Activated CD4-positive, alpha-beta T cell treated with anti-CD3 and anti-CD28 coated beads, Interleukin-2, amount 10 ng/mL, durations not matched to agents 7 days and 5 days (primary cell): ENCODE measurements around the gene WDR31. TPM values are rescaled to one million over a fixed set of nuclear protein-coding genes. Genes with fewer than 3 reads are reported as not detected.
"Not testable (repeated sequence)": the region's sequence is repeated elsewhere in the genome, so short reads cannot be mapped to it uniquely, and the experiment has no call there.

ENCODE experiments used
- CTCF ChIA-PET: fragments of 350-600 bp; sonication (Branson Sonifier 250); formaldehyde crosslinking; loops from one replicate; lab custom pipeline; 2021; ENCODE audit warnings: antibody characterized with exemption; lab: Charles Lee
- POLR2A ChIA-PET: fragments of 350-600 bp; sonication (Branson Sonifier 250); formaldehyde crosslinking; loops from one replicate; lab custom pipeline; 2021; ENCODE audit warnings: antibody characterized with exemption; lab: Charles Lee
- DNase-seq: peaks from one replicate; pipeline ENCODE4 v3.0.0-alpha.2; 2020
- H3K27ac Mint-ChIP-seq: one replicate; pipeline ENCODE4 v1.8.0; 2021; ENCODE audit warnings: mild to moderate bottlenecking, moderate library complexity, mixed read lengths
- H3K27me3 Mint-ChIP-seq: one replicate; pipeline ENCODE4 v1.8.0; 2021; ENCODE audit warnings: mixed read lengths
- H3K36me3 Mint-ChIP-seq: one replicate; pipeline ENCODE4 v1.8.0; 2021; ENCODE audit warnings: low read depth, mixed read lengths
- H3K4me1 Mint-ChIP-seq: one replicate; pipeline ENCODE4 v1.8.0; 2021; ENCODE audit warnings: mixed read lengths
- H3K4me3 Mint-ChIP-seq: one replicate; pipeline ENCODE4 v1.8.0; 2021; ENCODE audit warnings: mild to moderate bottlenecking, moderate library complexity, mixed read lengths
- H3K9me3 Mint-ChIP-seq: one replicate; pipeline ENCODE4 v1.8.0; 2021; ENCODE audit warnings: mixed read lengths
- total RNA-seq, 2 experiments: library from RNA; stranded (reverse); gene quantifications; one replicate each; pipeline ENCODE4 v1.2.3, GENCODE V29; 2021

WDR31 gene
- under 1 TPM; 0.55 to 0.87 TPM for total RNA-seq

DNA sequence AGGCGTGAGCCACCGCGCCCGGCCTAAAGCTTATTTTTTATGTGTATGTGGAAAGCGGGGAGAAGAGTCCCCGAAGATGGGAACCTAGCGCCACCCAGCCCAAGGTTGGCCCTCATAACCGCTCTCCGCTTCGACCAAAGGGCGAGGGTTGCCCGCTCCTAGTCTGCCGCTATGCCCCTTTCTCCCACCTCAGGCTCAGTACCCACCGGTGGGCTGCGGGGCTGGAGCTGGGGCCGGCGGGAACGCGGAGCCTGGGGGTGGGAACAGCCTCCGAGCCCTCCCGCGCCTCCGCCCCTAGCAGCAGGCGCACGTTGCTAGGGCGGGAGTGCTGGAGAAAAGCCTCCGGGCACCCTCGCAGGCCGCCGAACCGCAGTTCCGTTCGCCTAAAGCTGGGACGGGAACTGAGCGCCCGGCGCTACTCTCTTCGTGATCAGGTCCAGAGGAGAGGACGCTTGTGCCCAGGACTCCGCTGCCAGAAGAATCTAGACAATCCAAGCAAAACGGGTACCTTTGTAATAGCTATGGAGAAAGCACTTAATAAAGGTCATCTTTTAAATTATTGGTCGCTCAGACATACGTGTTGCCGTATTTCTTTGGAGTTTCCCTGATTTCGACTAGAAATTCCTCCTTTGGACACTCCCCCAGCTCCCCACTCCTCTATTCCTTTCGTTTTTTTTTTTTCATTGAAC lies at the start of gene WDR31:
TSS of gene WDR31 (minus strand) at position 265 of the 689 bp plus-strand sequence. CDS start 8,253 bp downstream, outside the sequence.
- POLR2A ChIA-PET: interaction anchor here (0.9 kb wide), 2 partner anchors 11 to 70 kb away, joined by 4 to 6 read pairs; partner anchors contain the start of genes C9orf43 and POLE3
- H3K27me3 Mint-ChIP-seq: peaks cover 2% of the 10 kb centered on the region
- no peaks in the 10 kb centered on the region for H3K36me3 Mint-ChIP-seq
- H3K9me3 Mint-ChIP-seq: no peaks in the 10 kb centered on the region
- peak; percentile 77 for DNase-seq
- CTCF ChIA-PET: interaction anchor here (0.7 to 3.6 kb wide), 6 partner anchors 11 to 67 kb away, joined by 3 to 34 read pairs (median 3); partner anchors contain the start of genes ALAD, BSPRY, CDC26 and PRPF4
- peaks cover 46% of the 10 kb centered on the region for H3K4me1 Mint-ChIP-seq
- peak within 1 kb of the TSS; percentile 26 for H3K27ac Mint-ChIP-seq
- peak within 1 kb of the TSS; percentile 67 for H3K4me3 Mint-ChIP-seq

DNA sequence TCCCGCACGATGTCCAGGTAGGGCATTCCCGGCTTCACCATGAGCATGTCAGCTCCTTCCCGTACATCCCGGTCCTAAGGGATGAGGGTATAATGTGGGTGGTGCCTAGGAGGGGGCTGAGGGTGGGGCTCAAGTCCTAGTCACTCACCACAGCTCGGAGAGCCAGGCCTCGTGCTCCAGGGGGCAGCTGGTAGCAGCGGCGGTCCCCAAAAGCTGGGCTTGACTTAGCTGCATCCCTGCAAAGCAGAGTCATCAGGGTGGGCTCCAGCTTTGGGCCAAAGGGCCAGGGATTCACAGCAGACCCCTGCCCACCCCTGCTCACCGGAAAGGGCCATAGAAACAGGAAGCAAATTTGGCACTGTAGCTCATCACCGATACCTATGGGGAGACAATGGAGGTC lies 49.4 kb upstream of the WDR31 start:
- Mint-ChIP-seq H3K4me3 (no peak overlapping the region), H3K27ac (no peak overlapping the region), H3K36me3 (peaks cover 31% of the 10 kb centered on the region), H3K27me3 (no peaks in the 10 kb centered on the region), H3K9me3 (no peaks in the 10 kb centered on the region), H3K4me1 (no peaks in the 10 kb centered on the region)
- ChIA-PET CTCF (interaction anchor here (0.5 to 1.1 kb wide), 3 partner anchors 8 to 1046 kb away, joined by 3 read pairs; no protein-coding TSS in a partner anchor), POLR2A (no interaction called here)
- no peak for DNase-seq

DNA sequence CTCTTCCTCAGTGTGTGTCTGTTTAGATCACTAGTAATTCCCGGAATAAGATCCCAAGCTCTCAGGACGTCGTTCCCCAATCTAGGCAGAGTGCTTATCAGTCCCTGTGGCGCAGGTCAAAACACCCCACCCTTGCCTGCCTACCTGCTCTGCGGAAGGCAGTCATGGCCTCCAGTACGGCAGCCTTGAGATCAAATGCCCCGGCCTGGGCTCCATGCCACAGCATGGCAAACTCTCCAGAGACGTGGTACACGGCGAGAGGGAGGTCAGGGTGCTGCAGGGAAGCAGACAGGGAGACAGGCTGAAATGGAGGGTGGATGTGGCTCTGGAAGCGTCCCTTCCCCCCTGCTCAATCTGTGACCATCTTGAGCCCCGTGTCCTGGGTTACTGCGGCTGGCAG lies 48.8 kb upstream of the WDR31 start:
- no peak for DNase-seq
- H3K4me1 Mint-ChIP-seq: no peaks in the 10 kb centered on the region
- ChIA-PET POLR2A (no interaction called here), CTCF (interaction anchor here (0.5 to 1.1 kb wide), 3 partner anchors 8 to 13 kb away, joined by 3 read pairs; partner anchors contain the start of gene ALAD)
- no peak overlapping the region for H3K27ac Mint-ChIP-seq
- no peaks in the 10 kb centered on the region for H3K9me3 Mint-ChIP-seq
- peaks cover 31% of the 10 kb centered on the region for H3K36me3 Mint-ChIP-seq
- no peaks in the 10 kb centered on the region for H3K27me3 Mint-ChIP-seq
- no peak overlapping the region for H3K4me3 Mint-ChIP-seq

DNA sequence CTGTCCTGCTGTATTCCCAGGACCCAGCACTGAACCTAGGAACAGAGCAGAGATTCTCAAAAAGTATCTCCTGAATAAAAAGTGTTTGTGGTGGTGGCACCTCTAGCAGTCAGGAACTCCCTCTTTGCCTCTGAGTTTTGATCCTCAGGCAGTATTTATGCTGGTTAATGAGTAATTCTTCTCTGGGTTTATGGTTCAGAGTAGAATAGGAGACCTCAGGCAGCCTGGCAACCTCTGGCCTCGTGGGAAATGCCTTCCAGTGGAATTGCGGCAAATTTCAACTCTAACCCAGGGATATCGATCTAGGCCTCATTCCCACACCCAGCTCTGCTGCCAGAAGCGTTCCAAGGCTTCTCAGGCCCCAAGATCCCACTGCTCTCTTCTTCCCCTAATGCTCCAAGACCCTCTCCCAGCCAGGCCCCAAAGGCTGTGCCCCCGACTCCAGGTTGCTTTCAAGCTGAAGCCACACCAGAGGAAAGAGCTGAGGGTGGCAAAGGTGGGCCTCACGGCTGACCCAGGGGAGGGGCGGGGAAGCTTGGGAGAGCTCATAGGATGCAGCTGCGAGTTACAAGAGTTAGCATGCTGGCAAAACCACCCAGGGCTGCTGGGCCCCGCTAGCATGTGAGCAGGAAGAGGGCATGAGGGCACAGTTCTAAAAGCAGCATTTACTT lies 47.6 kb upstream of the WDR31 start:
- Mint-ChIP-seq H3K27me3 (no peaks in the 10 kb centered on the region), H3K4me3 (no peak overlapping the region), H3K36me3 (peaks cover 27% of the 10 kb centered on the region), H3K27ac (no peak overlapping the region), H3K4me1 (no peaks in the 10 kb centered on the region), H3K9me3 (no peaks in the 10 kb centered on the region)
- no peak for DNase-seq
- POLR2A ChIA-PET: interaction anchor here (0.6 kb wide), 1 partner anchor 12 kb away, joined by 3 read pairs; no protein-coding TSS in a partner anchor
- CTCF ChIA-PET: interaction anchor here (1.0 to 1.1 kb wide), 3 partner anchors 11 to 270 kb away, joined by 3 to 7 read pairs (median 3); partner anchors contain the start of gene ALAD

DNA sequence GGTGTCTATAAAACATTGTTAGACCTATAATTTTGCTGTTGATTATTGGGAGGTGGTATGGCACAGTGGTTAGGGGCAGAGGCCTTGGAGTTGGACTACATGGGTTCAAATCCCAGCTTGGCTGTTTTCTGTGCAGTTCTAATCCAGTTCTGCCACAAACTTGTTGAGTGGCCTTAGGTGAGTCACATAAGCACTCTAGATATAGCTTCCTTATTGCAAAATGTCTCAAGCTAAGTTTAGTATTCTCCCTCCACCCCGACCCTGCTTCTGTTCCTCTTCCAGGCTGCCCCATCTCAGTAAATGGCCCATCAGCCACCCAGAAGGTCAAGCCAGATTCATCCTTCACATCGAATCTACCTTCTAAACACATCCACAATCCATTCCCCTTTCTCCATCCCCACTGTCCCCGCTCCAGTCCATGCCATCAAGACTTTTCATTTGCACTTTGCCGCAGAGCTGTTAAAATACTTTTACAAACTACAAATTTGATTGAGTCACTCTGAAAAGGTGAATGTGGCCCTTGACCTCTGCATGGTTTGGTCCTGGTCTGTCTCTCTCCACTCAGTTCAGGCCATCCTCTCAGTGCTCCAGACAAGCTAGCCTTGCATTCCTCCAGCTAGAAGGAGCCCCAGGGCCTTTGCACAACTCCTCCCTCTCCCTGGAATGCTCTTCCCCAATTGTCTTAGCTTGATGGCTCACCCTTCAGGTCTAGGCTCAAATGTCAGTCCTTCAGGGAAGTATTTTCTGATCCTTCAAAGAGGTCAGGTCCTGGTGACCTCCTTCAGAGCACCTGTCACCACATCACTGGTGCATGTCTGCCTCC lies 46.7 kb upstream of the WDR31 start:
- no peak overlapping the region for H3K27ac Mint-ChIP-seq
- H3K27me3 Mint-ChIP-seq: no peaks in the 10 kb centered on the region
- H3K9me3 Mint-ChIP-seq: no peaks in the 10 kb centered on the region
- no peaks in the 10 kb centered on the region for H3K4me1 Mint-ChIP-seq
- POLR2A ChIA-PET: no interaction called here
- CTCF ChIA-PET: interaction anchor here (1.0 to 1.1 kb wide), 3 partner anchors 12 to 271 kb away, joined by 3 to 7 read pairs (median 3); partner anchors contain the start of gene ALAD
- H3K36me3 Mint-ChIP-seq: peaks cover 21% of the 10 kb centered on the region
- no peak overlapping the region for H3K4me3 Mint-ChIP-seq
- DNase-seq: no peak

DNA sequence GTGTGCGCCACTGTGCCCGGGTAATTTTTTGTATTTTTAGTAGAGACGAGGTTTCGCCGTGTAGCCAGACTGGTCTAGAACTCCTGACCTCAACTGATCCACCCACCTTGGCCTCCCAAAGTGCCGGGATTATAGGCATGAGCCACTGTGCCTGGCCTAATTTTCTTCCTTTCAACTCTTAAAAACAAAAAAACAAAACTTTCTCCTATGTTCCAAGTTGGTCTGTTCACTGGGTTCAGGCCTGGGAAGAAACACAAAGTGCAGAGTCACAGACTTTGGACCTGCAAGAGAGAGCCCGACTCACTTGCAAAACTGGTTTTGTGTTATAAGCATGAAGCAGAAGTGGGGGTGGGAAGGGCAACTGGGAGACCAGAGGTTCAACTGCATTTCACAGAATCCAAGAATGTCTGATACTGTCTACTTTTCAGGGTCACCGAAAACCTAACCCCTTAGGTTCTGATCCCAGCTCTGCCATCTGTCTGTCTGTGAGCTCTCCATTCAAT lies 41.9 kb upstream of the WDR31 start:
- Mint-ChIP-seq H3K4me1 (peaks cover 5% of the 10 kb centered on the region), H3K27ac (no peak overlapping the region), H3K9me3 (no peaks in the 10 kb centered on the region), H3K4me3 (no peak overlapping the region), H3K36me3 (peaks cover 2% of the 10 kb centered on the region), H3K27me3 (no peaks in the 10 kb centered on the region)
- ChIA-PET CTCF (no interaction called here), POLR2A (no interaction called here)
- DNase-seq: no peak

DNA sequence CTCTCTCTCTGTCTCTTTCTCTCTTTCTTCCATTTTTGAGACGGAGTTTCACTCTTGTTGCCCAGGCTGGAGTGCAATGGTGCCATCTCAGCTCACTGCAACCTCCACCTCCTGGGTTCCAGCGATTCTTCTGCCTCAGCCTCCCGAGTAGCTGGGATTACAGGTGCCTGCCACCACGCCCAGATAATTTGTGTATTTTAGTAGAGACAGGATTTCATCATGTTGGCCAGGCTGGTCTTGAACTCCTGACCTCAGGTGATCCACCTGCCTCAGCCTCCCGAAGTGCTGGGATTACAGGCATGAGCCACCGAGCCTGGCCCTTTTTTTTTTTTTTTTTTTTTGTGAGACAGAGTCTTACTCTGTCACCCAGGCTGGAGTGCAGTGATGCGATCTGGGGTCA lies 41.4 kb upstream of the WDR31 start:
- H3K36me3 Mint-ChIP-seq, H3K4me1 Mint-ChIP-seq, DNase-seq, H3K9me3 Mint-ChIP-seq, POLR2A ChIA-PET, CTCF ChIA-PET, H3K4me3 Mint-ChIP-seq, H3K27ac Mint-ChIP-seq, H3K27me3 Mint-ChIP-seq: not testable (repeated sequence)

DNA sequence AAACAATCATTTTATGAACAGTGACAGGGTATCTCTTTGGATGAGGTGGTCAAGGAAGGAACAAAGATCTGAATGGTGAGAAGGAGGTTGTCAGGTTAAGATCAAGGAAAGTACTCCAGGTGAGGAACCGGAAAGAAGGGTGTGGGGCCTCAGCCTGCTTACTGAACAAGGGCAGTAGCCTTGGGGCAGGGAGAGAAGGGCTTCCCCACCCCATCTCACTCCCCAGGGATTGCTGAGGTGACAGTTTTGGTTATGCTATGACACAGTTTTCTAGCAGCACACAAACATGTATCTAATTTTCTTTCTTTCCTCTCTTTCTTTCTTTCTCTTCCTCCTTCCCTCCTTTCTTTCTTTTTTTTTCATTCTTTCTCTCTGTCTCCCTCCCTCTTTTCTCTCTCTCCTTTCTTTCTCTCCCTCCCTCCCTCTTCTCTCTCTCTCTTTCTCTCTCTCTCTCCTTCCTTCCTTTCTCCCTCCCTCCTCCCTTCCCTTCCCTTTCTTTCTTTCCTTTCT lies 40.8 kb upstream of the WDR31 start:
- CTCF ChIA-PET: no interaction called here
- Mint-ChIP-seq H3K36me3 (peaks cover 2% of the 10 kb centered on the region), H3K4me1 (peaks cover 6% of the 10 kb centered on the region), H3K27me3 (no peaks in the 10 kb centered on the region), H3K4me3 (no peak overlapping the region), H3K9me3 (no peaks in the 10 kb centered on the region), H3K27ac (no peak overlapping the region)
- no peak for DNase-seq
- POLR2A ChIA-PET: no interaction called here

DNA sequence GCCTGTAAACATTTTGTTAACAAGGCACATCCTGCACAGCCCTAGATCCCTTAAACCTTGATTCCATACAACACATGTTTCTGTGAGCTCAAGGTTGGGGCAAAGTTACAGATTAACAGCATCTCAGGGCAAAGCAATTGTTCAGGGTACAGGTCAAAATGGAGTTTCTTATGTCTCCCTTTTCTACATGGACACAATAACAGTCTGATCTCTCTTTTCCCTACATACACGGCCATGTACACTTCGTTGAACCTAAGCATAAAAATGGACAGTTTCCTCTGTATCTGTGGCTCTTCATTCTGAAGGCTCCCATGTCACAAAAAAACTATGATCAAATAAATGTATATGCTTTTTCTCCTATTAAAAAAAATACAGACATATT lies 39.7 kb upstream of the WDR31 start:
- H3K36me3 Mint-ChIP-seq, H3K4me3 Mint-ChIP-seq, H3K9me3 Mint-ChIP-seq, POLR2A ChIA-PET, DNase-seq, H3K27me3 Mint-ChIP-seq, H3K27ac Mint-ChIP-seq: not testable (repeated sequence)
- H3K4me1 Mint-ChIP-seq: peaks cover 16% of the 10 kb centered on the region
- CTCF ChIA-PET: interaction anchor here (0.7 kb wide), 1 partner anchor 16 kb away, joined by 3 read pairs; no protein-coding TSS in a partner anchor

DNA sequence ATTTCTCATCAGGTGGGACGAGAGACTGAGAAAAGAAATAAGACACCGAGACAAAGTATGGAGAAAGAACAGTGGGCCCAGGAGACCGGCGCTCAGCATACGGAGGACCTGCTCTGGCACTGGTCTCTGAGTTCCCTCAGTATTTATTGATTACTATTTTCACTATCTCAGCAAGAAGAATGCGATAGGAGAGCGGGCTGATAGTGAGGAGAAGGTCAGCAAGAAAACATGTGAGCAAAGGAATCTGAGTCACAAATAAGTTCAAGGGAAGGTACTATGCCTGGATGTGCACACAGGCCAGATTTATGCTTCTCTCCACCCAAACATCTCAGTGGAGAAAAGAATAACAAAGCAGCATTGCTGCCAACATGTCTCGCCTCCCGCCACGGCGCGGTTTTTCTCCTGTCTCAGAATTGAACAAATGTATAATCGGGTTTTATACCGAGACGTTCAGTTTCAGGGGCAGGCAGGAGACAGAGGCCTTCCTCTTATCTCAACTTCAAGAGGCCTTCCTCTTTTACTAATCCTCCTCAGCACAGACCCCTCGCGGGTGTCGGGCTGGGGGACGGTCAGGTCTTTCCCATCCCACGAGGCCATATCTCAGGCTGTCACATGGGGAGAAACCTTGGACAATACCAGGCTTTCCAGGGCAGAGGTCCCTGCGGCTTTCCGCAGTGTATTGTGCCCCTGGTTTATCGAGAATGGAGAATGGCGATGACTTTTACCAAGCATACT lies 39.2 kb upstream of the WDR31 start:
- H3K4me3 Mint-ChIP-seq, H3K27ac Mint-ChIP-seq, H3K27me3 Mint-ChIP-seq, H3K9me3 Mint-ChIP-seq, POLR2A ChIA-PET, H3K36me3 Mint-ChIP-seq, CTCF ChIA-PET, DNase-seq: not testable (repeated sequence)
- peaks cover 20% of the 10 kb centered on the region for H3K4me1 Mint-ChIP-seq

DNA sequence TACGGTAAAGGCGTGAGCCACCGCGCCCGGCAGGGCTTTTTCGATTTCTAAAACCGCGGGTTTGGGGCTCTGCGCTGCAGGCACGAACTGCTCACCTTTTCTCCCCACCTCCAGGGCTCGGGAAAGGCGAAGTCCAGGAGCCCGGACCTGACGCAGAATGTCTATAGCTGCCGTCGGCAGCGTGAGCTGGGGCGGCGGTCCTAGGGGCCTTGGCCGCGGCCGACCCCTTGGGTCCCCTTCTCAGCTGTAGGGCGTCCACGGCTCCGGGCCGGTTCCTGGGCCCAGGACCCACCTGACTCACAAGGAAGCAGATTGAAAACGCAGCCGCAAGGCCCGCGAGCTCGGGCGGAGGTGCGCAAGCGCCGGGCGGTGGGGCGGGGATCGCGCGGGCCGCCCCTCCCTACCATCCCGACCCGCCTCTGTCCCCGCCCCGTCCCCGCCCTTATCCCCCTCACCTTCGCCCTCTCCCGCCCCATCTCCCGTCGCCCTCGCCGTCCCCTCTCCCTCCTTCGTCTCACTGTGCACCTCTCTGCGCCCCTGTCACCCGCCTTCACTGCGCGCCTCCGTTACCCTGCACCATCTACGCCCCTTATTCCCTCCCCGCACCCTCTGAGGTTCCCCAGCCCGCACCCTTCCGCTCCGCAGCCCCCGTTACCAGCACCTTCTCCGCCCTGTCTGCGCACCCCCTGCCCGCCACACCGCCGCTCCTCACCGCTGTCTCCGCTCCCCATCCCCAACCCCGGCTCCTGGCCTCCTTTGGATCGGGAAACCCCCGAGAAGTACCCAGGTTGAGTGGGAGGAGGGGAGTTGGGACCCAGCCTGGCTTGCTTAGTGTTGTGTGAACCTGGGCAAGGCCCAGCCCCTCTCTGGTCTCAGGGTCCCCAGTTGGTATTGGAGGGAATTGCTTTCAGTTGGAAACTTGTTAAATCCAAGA lies 36.8 kb upstream of the WDR31 start, which contains the start of gene HDHD3:
TSS of gene HDHD3 (minus strand) at position 353 of the 934 bp plus-strand sequence. CDS start 2,632 bp downstream, outside the sequence.
- Mint-ChIP-seq H3K4me3 (peak within 1 kb of the TSS; percentile 79), H3K36me3 (peaks cover 7% of the 10 kb centered on the region), H3K27me3 (no peaks in the 10 kb centered on the region), H3K9me3 (no peaks in the 10 kb centered on the region), H3K27ac (peak within 1 kb of the TSS; percentile 89), H3K4me1 (peaks cover 21% of the 10 kb centered on the region)
- CTCF ChIA-PET: interaction anchor here (0.5 to 2.2 kb wide), 3 partner anchors 9 to 806 kb away, joined by 3 to 8 read pairs (median 5); partner anchors contain the start of gene ALAD
- POLR2A ChIA-PET: interaction anchor here (0.7 to 1.0 kb wide), 2 partner anchors 18 to 34 kb away, joined by 3 to 4 read pairs; partner anchors contain the start of genes C9orf43 and POLE3
- peak; percentile 81 for DNase-seq
